ENCODE results near the gene POLR2E.

The POLR2E gene

GRCh38 chr19:1089891-1090290 is 5.3 kb downstream of the POLR2E start:
- H3K27ac ChIP-seq = no peak overlapping the region
- H3K27me3 ChIP-seq (ENCODE audit: control insufficient read depth, insufficient read depth, low read length) = no peaks in the 10 kb centered on the region
- no peak for TF ChIP-seq CTCF (IDR thresholded peaks at IDR 0.05)
- H3K4me2 ChIP-seq (ENCODE audit: low read length) = no peak overlapping the region
- no peaks in the 10 kb centered on the region for H3K9me3 ChIP-seq (ENCODE audit: control insufficient read depth, low read length)
- H3K79me2 ChIP-seq = peaks cover 18% of the 10 kb centered on the region
- no peaks in the 10 kb centered on the region for H3K36me3 ChIP-seq (ENCODE audit: control insufficient read depth, insufficient read depth, low read length)
- H3K9ac ChIP-seq = no peak overlapping the region
- H3K4me3 ChIP-seq (ENCODE audit: low read depth, low read length) = no peak overlapping the region
- no peak overlapping the region for H2AFZ ChIP-seq
- H3K4me1 ChIP-seq = peaks cover 8% of the 10 kb centered on the region

- Histone ChIP-seq H2AFZ (no peak overlapping the region), H3K27ac (no peak overlapping the region), H3K79me2 (peaks cover 13% of the 10 kb centered on the region), H3K4me2 (ENCODE audit: low read length) (no peak overlapping the region), H3K36me3 (ENCODE audit: control insufficient read depth, insufficient read depth, low read length) (no peaks in the 10 kb centered on the region), H3K9ac (no peak overlapping the region), H3K4me1 (peaks cover 7% of the 10 kb centered on the region), H3K4me3 (ENCODE audit: low read depth, low read length) (no peak overlapping the region), H3K9me3 (ENCODE audit: control insufficient read depth, low read length) (no peaks in the 10 kb centered on the region), H3K27me3 (ENCODE audit: control insufficient read depth, insufficient read depth, low read length) (no peaks in the 10 kb centered on the region)
- no peak for TF ChIP-seq CTCF (IDR thresholded peaks at IDR 0.05)
Measured at GRCh38 chr19:1089126-1089771, 5.9 kb downstream of the POLR2E start.

GRCh38 chr19:1088416-1089010 is 6.7 kb downstream of the POLR2E start:
- H3K36me3 ChIP-seq (ENCODE audit: control insufficient read depth, insufficient read depth, low read length) = no peaks in the 10 kb centered on the region
- H3K27ac ChIP-seq = no peak overlapping the region

GRCh38 chr19:1087813-1088415 is 7.3 kb downstream of the POLR2E start:
- Histone ChIP-seq H3K79me2 (peaks cover under 1% of the 10 kb centered on the region), H2AFZ (no peak overlapping the region), H3K9me3 (ENCODE audit: control insufficient read depth, low read length) (no peaks in the 10 kb centered on the region), H3K4me1 (no peaks in the 10 kb centered on the region), H3K27me3 (ENCODE audit: control insufficient read depth, insufficient read depth, low read length) (no peaks in the 10 kb centered on the region), H3K36me3 (ENCODE audit: control insufficient read depth, insufficient read depth, low read length) (no peaks in the 10 kb centered on the region), H3K4me3 (ENCODE audit: low read depth, low read length) (no peak overlapping the region), H3K9ac (no peak overlapping the region), H3K4me2 (ENCODE audit: low read length) (no peak overlapping the region), H3K27ac (no peak overlapping the region)
- no peak for TF ChIP-seq CTCF (IDR thresholded peaks at IDR 0.05)

More at GRCh38 chr19:1088416-1089010, 6.7 kb downstream of the POLR2E start:
- Histone ChIP-seq H3K4me1 (no peaks in the 10 kb centered on the region), H3K4me2 (ENCODE audit: low read length) (no peak overlapping the region), H3K4me3 (ENCODE audit: low read depth, low read length) (no peak overlapping the region), H3K9me3 (ENCODE audit: control insufficient read depth, low read length) (no peaks in the 10 kb centered on the region), H2AFZ (no peak overlapping the region), H3K27me3 (ENCODE audit: control insufficient read depth, insufficient read depth, low read length) (no peaks in the 10 kb centered on the region), H3K9ac (no peak overlapping the region), H3K79me2 (peaks cover 6% of the 10 kb centered on the region)
- TF ChIP-seq CTCF (IDR thresholded peaks at IDR 0.05) = no peak

All from parathyroid adenoma (tissue), 2 donors.